T-helper 2 cell treated with Interferon-gamma antibody and Interleukin-4, amounts not matched to agents 100 ng/mL and 5 ng/mL, for 36 hours (primary cell): ENCODE data around the gene ITGAE. TPM values are rescaled to one million over a fixed set of nuclear protein-coding genes. Genes with fewer than 3 reads are reported as not detected.

ENCODE experiments used
- intact Hi-C: fragments of 100-400 bp; cut with micrococcal nuclease; formaldehyde crosslinking; loops from one replicate; pipeline ENCODE4 v1.15.1; 2023
- total RNA-seq: library from RNA; stranded (reverse); gene quantifications from 2 replicates; pipeline ENCODE4 v1.2.3, GENCODE V29; 2022

Gene ITGAE
- total RNA-seq, 1 donor from 2014 or later, result 34.5 TPM

DNA sequence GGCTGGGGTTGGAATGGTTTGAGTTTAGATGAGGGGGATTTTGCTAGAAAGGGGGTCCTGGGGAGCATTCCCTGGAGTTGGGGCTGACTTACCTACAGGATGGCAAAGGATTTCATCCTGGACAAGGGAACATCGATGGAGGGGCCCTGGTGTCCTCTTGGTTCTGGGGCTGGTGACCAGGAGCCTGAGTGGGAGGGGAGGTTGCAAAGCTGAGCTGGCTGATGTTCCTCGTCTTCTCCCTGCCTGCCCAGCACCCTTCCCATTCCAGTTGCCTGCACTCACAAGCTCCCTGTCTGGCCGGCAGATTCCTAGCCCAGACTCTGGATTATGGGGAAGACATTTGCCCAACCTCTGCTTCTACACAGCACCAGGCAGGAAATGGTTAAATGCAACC is 37.2 kb downstream of the ITGAE start:
- intact Hi-C loops, result no loop called here

- intact Hi-C loops, result no loop called here
These were observed 37.8 kb downstream of the ITGAE start for GRCh38 chr17:3762922-3763776.

GRCh38 chr17:3761918-3762380 is 39.0 kb downstream of the ITGAE start:
- intact Hi-C loops, result no loop called here

DNA sequence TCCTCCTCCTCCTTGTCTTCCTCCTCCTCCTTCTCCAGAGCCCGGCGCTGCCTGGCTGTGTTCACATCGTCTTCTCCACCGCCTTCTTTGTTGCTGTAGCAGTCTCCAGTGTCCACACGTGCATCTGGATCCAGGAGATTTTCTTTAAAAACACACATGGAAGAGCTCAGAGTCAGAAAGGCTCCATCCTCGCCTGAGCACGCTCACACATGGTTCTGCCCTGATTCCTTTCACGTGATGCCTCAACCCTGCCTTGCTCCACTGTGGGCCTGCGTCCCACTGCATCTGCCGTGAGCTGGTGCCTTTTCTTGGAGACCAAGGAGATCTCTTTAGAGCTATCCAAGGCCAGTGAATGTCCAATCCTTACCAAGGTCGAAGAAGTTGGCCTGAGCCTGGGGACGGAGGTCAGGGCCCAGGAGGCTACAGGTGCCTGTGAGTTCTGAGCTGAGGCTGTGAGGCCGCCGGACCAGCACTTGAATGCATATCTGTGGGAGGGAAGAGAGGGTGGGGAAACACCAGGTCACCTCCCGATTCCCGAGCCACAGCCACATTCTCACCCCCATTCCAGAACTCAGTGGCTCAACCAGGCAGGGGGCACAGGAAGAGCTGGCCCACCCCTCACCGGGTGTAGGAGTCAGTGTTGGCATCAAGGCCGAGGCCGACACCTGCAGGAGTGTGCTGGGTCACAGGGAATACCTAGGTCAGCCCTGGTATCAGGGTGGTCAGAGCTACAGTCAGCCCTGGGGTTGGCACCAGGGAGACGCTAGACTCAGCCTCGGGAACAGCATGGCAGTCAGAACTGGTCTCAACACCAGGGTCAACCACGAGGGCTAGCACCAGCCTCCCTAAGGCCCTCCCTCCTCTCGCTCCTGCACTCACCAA is 39.7 kb downstream of the ITGAE start:
- intact Hi-C loops, result no loop called here

- intact Hi-C loops, result no loop called here
These were observed 41.3 kb downstream of the ITGAE start for GRCh38 chr17:3759597-3760216.

DNA sequence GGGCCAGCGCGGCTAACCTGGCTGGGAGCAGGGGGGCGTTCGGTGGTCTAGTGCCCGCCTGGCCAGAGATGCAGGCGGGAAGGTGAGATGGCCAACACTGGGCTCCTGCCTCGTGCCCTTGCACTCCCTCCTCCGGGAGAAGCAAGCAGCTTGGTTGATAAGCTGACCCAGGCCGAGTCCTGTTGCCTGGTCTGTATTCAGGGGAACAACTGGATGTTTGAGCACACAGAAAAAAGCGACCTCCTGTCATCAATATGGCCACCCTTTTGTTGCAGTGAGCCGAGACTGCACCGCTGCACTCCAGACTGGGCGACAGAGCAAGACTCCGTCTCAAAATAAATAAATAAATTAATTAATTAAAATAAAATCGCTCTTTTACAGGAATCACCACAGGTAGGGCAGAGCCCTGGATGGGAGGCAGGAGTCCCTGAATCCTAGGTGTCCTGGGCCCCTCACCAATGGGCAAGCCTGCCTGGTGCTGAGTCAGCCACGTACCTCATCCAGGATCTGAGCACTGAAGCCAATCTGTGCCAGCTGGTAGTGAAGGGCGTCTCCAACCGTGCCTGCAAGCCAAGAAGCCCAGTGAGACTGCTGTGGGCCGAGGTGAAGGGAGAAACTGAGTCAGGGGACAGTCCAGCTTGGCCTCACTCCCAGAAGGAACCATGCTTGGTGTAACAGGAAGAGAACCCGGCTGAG is 45.5 kb downstream of the ITGAE start:
- intact Hi-C loops, result loop anchor here (1.0 kb wide), 1 partner anchor 10 kb away; no protein-coding TSS in a partner anchor

DNA sequence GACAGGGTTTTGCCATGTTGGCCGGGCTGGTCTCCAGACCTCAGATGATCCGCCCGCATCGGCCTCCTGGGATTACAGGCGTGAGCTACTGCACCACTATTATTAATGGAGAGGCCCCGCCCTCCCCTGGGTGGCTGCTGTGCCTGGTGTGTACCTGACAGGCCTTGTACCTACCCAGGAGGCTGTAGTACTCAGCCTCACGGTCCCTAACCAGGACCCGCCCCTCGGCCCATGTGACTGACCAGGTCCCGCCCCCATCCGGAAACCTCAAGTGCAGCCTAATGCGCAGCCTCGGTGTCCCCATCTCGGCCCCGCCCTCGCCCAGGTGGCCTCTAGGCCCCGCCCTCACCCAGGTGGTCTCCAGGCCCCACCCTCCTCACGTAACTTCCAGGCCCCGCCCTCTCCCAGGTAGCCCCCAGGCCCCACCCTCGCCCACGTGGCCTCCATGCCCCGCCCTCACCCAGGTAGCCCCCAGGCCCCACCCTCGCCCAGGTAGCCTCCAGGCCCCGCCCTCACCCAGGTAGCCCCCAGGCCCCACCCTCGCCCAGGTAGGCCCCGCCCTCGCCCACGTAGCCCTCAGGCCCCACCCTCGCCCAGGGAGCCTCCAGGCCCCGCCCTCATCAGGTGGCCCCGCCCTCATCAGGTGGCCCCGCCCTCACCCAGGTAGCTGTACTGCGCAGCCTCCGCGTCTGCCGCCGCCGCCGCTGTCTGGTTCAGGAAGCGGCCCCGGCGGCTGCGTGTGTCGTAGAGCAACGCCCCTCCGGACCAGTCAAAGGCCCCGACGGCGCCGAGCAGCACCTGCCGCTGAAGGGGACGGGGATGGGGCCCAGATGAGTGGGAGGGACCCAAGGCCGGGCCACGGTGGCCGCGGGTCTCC is 46.3 kb downstream of the ITGAE start:
- intact Hi-C loops, result loop anchor here (1.0 to 5.0 kb wide), 2 partner anchors 11 to 43 kb away; no protein-coding TSS in a partner anchor

GRCh38 chr17:3754066-3754457 is 46.9 kb downstream of the ITGAE start:
- intact Hi-C loops, result loop anchor here (5.0 kb wide), 1 partner anchor 43 kb away; no protein-coding TSS in a partner anchor

GRCh38 chr17:3753624-3754023 is 47.4 kb downstream of the ITGAE start:
- intact Hi-C loops, result loop anchor here (5.0 kb wide), 1 partner anchor 44 kb away; no protein-coding TSS in a partner anchor

- intact Hi-C loops, result loop anchor here (5.0 kb wide), 1 partner anchor 45 kb away; no protein-coding TSS in a partner anchor
These were observed 49.2 kb downstream of the ITGAE start for GRCh38 chr17:3751836-3752235.

- intact Hi-C loops, result loop anchor here (5.0 kb wide), 1 partner anchor 46 kb away; no protein-coding TSS in a partner anchor
These were observed 50.1 kb downstream of the ITGAE start for GRCh38 chr17:3750926-3751325.

DNA sequence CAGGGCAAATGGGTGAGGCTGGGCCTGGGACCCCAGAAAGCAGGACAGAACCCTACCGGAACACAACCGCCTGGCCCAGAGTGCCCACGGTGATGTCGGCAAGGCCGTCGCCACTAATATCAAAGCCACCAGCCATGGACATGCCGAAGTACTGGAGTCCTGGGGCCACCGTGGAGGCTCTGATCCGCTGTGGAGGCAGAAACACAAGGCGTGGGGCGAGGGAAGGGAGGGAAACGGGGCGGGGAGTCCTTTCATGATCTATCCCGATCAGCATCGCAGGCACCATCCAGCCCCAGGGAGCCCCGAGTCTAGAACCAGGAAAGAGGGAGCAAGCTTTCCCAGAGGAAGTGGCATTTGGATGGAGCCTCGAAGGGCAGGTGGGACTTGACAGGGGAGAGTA is 50.7 kb downstream of the ITGAE start:
- intact Hi-C loops, result loop anchor here (5.0 kb wide), 1 partner anchor 47 kb away; no protein-coding TSS in a partner anchor

DNA sequence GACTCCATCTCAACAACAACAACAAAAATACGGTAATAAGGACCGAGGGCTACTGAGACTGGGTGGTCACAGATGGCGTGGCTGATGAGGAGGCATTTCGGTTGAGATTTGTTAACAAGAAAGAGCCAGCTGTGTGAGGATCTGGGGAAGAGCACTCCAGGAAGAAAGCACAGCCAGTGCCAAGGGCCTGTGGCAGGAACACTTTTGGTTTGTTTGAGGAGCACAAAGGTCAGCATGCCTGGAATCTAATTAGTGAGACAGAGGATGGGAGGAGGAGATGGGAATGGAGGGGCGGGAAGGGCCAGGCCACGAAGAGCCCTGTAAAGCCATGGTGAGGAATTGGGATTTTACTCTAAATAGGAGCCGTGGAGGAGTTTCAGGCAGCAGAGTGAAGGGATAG is 52.4 kb downstream of the ITGAE start:
- intact Hi-C loops, result no loop called here

DNA sequence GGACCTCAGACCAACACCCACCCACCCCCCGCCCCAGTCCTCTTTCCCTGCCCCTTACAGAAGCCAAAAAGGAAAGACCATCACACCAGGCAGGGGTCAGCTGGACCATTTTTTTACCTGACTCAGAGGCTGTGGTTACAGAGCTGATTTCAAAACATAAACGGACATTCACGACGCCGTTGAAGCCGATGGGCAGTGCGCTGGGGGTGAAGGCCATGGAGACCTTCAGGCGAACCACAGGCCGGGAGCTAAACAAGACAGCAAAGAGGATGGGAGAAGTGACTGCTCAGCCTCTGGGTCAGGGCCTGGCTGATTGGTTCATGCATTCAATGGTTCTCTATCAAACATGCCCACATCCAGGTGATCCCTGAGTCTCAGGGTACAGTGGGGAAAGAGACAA is 53.2 kb downstream of the ITGAE start:
- intact Hi-C loops, result no loop called here

- intact Hi-C loops, result no loop called here
These were observed 55.9 kb downstream of the ITGAE start for GRCh38 chr17:3745071-3745470.

DNA sequence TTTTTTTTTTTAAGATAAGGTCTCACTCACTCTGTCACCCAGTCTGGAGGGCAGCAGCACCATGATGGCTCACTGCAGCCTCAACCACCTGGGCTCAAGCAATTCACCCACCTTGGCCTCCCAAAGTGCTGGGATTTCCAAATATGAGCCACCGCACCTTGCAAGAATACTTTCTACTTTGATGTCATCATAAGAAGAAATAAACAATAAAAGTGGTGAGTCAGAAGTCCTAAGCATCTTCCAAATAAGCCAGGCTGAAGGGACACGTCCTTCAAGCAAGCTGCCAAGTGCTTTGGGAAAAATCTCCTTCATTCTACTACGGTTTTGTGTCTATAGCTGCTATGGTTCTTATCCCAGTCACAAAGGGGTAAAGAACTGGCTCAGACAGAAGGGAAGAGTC is 57.0 kb downstream of the ITGAE start:
- intact Hi-C loops, result no loop called here

- intact Hi-C loops, result no loop called here
These were observed 60.3 kb downstream of the ITGAE start for GRCh38 chr17:3740611-3741073.

DNA sequence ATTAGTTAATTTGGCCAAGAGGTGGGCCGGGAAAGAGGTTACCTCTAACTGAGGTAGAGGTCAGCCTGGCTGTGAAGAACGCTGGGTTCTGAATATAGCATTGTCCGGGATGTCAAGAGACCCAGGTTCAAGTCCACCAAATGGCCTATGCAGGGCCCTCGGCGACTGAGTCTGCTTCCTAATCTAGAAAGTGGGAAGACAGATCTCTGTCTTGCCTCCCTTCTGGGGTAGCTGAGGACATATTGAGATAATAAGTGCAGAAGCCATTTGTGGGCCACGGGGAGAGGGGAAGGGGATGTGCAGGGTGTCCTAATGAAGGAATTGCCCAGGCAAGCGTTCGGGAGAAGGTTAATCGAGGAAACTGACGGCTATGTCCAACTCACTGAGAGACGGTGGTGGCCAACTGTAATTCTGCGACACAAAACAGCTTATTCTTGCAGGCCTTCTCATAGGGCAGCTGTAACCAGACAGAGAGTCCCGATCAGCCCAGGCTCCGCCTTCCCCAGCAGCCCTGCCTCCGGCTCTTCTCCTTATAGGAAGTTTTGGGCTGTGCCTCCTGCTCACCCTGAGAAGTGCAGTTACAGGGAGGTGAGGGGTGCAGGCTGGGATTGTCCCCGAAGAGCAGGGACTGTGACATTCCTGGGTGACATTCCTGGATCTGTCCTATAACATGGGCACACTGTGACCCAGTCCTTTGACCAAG is 61.4 kb downstream of the ITGAE start:
- intact Hi-C loops, result no loop called here
